ENCODE data around the gene RHOV. TPM values are rescaled to one million over a fixed set of nuclear protein-coding genes. Genes with fewer than 3 reads are reported as not detected.
A peak's percentile ranks its signal among the peaks of the same experiment; 100 is the strongest.

RHOV gene
- total RNA-seq, 1 donor from 2014 or later: 0.61 TPM

DNA sequence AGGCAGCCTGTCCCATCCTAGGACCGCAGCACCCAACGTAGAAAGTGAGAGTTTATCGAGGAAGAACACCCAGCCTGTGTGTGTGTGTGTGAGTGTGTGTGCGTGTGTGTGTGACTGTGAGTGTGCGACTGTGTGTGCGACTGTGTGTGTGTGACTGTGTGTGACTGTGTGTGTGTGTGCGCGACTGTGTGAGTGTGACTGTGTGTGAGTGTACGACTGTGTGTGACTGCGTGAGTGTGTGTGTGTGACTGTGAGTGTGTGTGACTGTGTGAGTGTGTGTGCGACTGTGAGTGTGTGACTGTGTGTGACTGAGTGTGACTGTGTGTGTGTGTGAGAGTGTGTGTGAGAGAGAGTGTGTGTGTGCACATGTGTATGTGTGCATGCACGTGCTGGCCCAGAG, 40.0 kb upstream of the RHOV start:
- no peaks in the 10 kb centered on the region for H4K20me1 ChIP-seq (ENCODE audit: insufficient read depth, low read length)
- peak; percentile 47 for FAIRE-seq

DNA sequence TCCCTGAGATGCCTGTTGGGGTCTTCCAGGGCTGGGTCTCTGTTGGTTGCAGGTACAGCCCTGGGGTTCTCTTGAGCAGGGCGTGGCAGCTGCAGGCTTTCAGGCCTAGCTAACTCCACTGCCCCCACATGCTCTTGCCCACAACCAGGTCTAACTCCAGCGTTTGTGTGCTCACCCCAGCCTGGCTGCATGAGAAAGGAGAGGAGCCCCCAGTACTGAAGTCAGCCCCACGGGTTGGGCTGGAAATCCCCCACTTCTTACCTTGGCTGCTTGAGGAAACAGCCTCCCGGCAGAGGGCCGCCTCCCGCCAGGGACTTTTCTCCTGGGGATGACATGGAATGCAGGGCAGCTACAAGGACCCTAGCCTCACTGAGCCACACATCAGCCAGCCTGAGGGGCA, 38.4 kb upstream of the RHOV start:
- H3K9ac ChIP-seq (ENCODE audit: low read length): no peak overlapping the region
- TF ChIP-seq, protein P1, sequence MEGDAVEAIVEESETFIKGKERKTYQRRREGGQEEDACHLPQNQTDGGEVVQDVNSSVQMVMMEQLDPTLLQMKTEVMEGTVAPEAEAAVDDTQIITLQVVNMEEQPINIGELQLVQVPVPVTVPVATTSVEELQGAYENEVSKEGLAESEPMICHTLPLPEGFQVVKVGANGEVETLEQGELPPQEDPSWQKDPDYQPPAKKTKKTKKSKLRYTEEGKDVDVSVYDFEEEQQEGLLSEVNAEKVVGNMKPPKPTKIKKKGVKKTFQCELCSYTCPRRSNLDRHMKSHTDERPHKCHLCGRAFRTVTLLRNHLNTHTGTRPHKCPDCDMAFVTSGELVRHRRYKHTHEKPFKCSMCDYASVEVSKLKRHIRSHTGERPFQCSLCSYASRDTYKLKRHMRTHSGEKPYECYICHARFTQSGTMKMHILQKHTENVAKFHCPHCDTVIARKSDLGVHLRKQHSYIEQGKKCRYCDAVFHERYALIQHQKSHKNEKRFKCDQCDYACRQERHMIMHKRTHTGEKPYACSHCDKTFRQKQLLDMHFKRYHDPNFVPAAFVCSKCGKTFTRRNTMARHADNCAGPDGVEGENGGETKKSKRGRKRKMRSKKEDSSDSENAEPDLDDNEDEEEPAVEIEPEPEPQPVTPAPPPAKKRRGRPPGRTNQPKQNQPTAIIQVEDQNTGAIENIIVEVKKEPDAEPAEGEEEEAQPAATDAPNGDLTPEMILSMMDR (IDR thresholded peaks at IDR 0.05; ENCODE audit: insufficient read depth, low read depth, low read length): no peak
- no peak for TF ChIP-seq EZH2 (IDR thresholded peaks at IDR 0.05; ENCODE audit: insufficient read depth, low read length)

More for the DNA sequence above, 40.0 kb upstream of the RHOV start:
- Mint-ChIP-seq H3K9me3 (ENCODE audit: unreplicated experiment) (no peaks in the 10 kb centered on the region), H3K4me3 (ENCODE audit: unreplicated experiment) (no peak overlapping the region), H3K27ac (ENCODE audit: unreplicated experiment) (no peak overlapping the region), H3K27me3 (ENCODE audit: low read depth, unreplicated experiment) (peaks cover 31% of the 10 kb centered on the region), H3K36me3 (ENCODE audit: low read depth, unreplicated experiment) (peaks cover 7% of the 10 kb centered on the region), H3K4me1 (ENCODE audit: low read depth, unreplicated experiment) (peaks cover 3% of the 10 kb centered on the region)
- TF ChIP-seq EZH2 (IDR thresholded peaks at IDR 0.05; ENCODE audit: insufficient read depth, low read length): no peak
- TF ChIP-seq, protein P1 (IDR thresholded peaks at IDR 0.05; ENCODE audit: insufficient read depth, low read depth, low read length): no peak
- no peak overlapping the region for H3K4me3 ChIP-seq (ENCODE audit: insufficient read depth, low read depth, low read length)
- no peaks in the 10 kb centered on the region for H3K36me3 ChIP-seq (ENCODE audit: insufficient read depth, low read length)
- H3K9ac ChIP-seq (ENCODE audit: low read length): no peak overlapping the region
- H3K4me1 ChIP-seq (ENCODE audit: insufficient read depth, low read length): peaks cover 10% of the 10 kb centered on the region
- DNase-seq (ENCODE audit: low read depth): no peak
- H2AFZ ChIP-seq (ENCODE audit: low read depth, low read length): no peak overlapping the region
- no peaks in the 10 kb centered on the region for H3K27me3 ChIP-seq (ENCODE audit: insufficient read depth, low read length)
- H3K27ac ChIP-seq (ENCODE audit: low read depth, low read length): no peak overlapping the region
- H3K79me2 ChIP-seq (ENCODE audit: insufficient read depth, low read length): no peaks in the 10 kb centered on the region
- H3K9me3 ChIP-seq (ENCODE audit: insufficient read depth, low read depth, low read length): no peaks in the 10 kb centered on the region
- H3K4me2 ChIP-seq (ENCODE audit: low read length): no peak overlapping the region

DNA sequence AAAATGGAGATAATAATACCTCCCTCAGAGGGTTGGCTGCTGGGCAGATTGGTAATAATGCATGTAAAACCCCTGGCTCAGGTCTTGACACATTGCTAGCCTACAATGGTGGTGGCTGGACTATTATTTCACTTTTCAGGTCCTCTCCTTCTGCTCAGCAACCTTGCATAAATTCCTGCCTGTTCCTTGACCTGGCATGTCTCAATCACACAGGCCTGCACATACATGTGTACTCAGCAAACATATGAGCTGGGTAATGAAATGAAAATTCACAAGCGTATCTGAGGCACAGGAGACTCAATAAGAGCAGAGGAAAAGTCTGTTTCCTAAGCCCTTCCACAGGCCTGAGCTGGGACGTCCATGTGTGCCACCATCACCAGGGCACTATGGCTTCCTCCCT, 37.7 kb upstream of the RHOV start:
- FAIRE-seq: no peak
- Histone ChIP-seq H2AFZ (ENCODE audit: low read depth, low read length) (no peak overlapping the region), H3K9me3 (ENCODE audit: insufficient read depth, low read depth, low read length) (no peaks in the 10 kb centered on the region), H3K9ac (ENCODE audit: low read length) (no peak overlapping the region), H3K27me3 (ENCODE audit: insufficient read depth, low read length) (no peaks in the 10 kb centered on the region), H3K79me2 (ENCODE audit: insufficient read depth, low read length) (no peaks in the 10 kb centered on the region), H4K20me1 (ENCODE audit: insufficient read depth, low read length) (no peaks in the 10 kb centered on the region), H3K4me2 (ENCODE audit: low read length) (no peak overlapping the region), H3K4me1 (ENCODE audit: insufficient read depth, low read length) (peaks cover 8% of the 10 kb centered on the region), H3K36me3 (ENCODE audit: insufficient read depth, low read length) (no peaks in the 10 kb centered on the region), H3K27ac (ENCODE audit: low read depth, low read length) (no peak overlapping the region), H3K4me3 (ENCODE audit: insufficient read depth, low read depth, low read length) (no peak overlapping the region)
- H3K27ac Mint-ChIP-seq (ENCODE audit: unreplicated experiment): no peak overlapping the region
- H3K9me3 Mint-ChIP-seq (ENCODE audit: unreplicated experiment): no peaks in the 10 kb centered on the region
- peaks cover 15% of the 10 kb centered on the region for H3K27me3 Mint-ChIP-seq (ENCODE audit: low read depth, unreplicated experiment)
- no peak for DNase-seq (ENCODE audit: low read depth)
- peaks cover 8% of the 10 kb centered on the region for H3K36me3 Mint-ChIP-seq (ENCODE audit: low read depth, unreplicated experiment)
- no peaks in the 10 kb centered on the region for H3K4me1 Mint-ChIP-seq (ENCODE audit: low read depth, unreplicated experiment)
- TF ChIP-seq, protein P1 (IDR thresholded peaks at IDR 0.05; ENCODE audit: insufficient read depth, low read depth, low read length): no peak
- no peak for TF ChIP-seq EZH2 (IDR thresholded peaks at IDR 0.05; ENCODE audit: insufficient read depth, low read length)
- H3K4me3 Mint-ChIP-seq (ENCODE audit: unreplicated experiment): no peak overlapping the region

More for the DNA sequence above, 38.4 kb upstream of the RHOV start:
- no peaks in the 10 kb centered on the region for H3K9me3 Mint-ChIP-seq (ENCODE audit: unreplicated experiment)
- Histone ChIP-seq H2AFZ (ENCODE audit: low read depth, low read length) (no peak overlapping the region), H3K4me3 (ENCODE audit: insufficient read depth, low read depth, low read length) (no peak overlapping the region), H3K4me1 (ENCODE audit: insufficient read depth, low read length) (peaks cover under 1% of the 10 kb centered on the region), H4K20me1 (ENCODE audit: insufficient read depth, low read length) (no peaks in the 10 kb centered on the region), H3K79me2 (ENCODE audit: insufficient read depth, low read length) (no peaks in the 10 kb centered on the region), H3K27me3 (ENCODE audit: insufficient read depth, low read length) (no peaks in the 10 kb centered on the region), H3K4me2 (ENCODE audit: low read length) (no peak overlapping the region), H3K27ac (ENCODE audit: low read depth, low read length) (no peak overlapping the region), H3K9me3 (ENCODE audit: insufficient read depth, low read depth, low read length) (no peaks in the 10 kb centered on the region), H3K36me3 (ENCODE audit: insufficient read depth, low read length) (no peaks in the 10 kb centered on the region)
- no peaks in the 10 kb centered on the region for H3K4me1 Mint-ChIP-seq (ENCODE audit: low read depth, unreplicated experiment)
- H3K27ac Mint-ChIP-seq (ENCODE audit: unreplicated experiment): no peak overlapping the region
- FAIRE-seq: no peak
- peaks cover 22% of the 10 kb centered on the region for H3K27me3 Mint-ChIP-seq (ENCODE audit: low read depth, unreplicated experiment)
- DNase-seq (ENCODE audit: low read depth): no peak
- H3K4me3 Mint-ChIP-seq (ENCODE audit: unreplicated experiment): no peak overlapping the region
- H3K36me3 Mint-ChIP-seq (ENCODE audit: low read depth, unreplicated experiment): peaks cover 8% of the 10 kb centered on the region

Measured in astrocyte (in vitro differentiated cells and primary cell).